OCI-LY7 (cell line): ENCODE results near the gene KCNK6. TPM values are rescaled to one million over a fixed set of nuclear protein-coding genes. Genes with fewer than 3 reads are reported as not detected.
A peak's percentile ranks its signal among the peaks of the same experiment; 100 is the strongest.

Source experiments
- BruUV-seq: library from RNA; stranded (reverse); fragments of 400-500 nt; replicated peaks from 2 replicates; lab custom pipeline; 2021; lab: Mats Ljungman, UMichigan
- CTCF ChIA-PET: fragments of 300-600 bp; sonication (Branson Sonifier 250); formaldehyde crosslinking; loops from one replicate; lab custom pipeline; 2022; ENCODE audit warnings: antibody characterized with exemption; ENCODE audit not compliant: unreplicated experiment; lab: Charles Lee
- POLR2A ChIA-PET: fragments of 300-600 bp; sonication (Branson Sonifier 250); formaldehyde crosslinking; loops from one replicate; lab custom pipeline; 2022; ENCODE audit warnings: antibody characterized with exemption; lab: Charles Lee
- DNase-seq: peaks from one replicate; pipeline ENCODE4 v3.0.0-alpha.2; 2015; ENCODE audit warnings: low spot score
- H2AFZ ChIP-seq: fragments of 200-600 bp; sonication (generic), shearing (Covaris generic); 2 replicates; pipeline ENCODE4 v1.6.1; 2014; ENCODE audit warnings: mild to moderate bottlenecking, antibody characterized with exemption, low read length, moderate library complexity
- H3K27ac ChIP-seq: fragments of 200-600 bp; sonication (generic); 2 replicates; pipeline ENCODE4 v1.5.1; 2014; ENCODE audit warnings: mixed run types, low read depth, mild to moderate bottlenecking, moderate library complexity, low read length, inconsistent platforms; ENCODE audit not compliant: poor library complexity, severe bottlenecking
- H3K36me3 ChIP-seq: fragments of 200-600 bp; sonication (generic); 2 replicates; pipeline ENCODE4 v1.6.1; 2014; ENCODE audit warnings: mild to moderate bottlenecking, antibody characterized with exemption, low read length, moderate library complexity, mixed read lengths; ENCODE audit not compliant: insufficient read depth
- H3K4me1 ChIP-seq: fragments of 200-600 bp; sonication (generic); 2 replicates; pipeline ENCODE4 v1.5.1; 2014; ENCODE audit warnings: mild to moderate bottlenecking, low read length; ENCODE audit not compliant: insufficient read depth, poor library complexity, severe bottlenecking
- H3K4me2 ChIP-seq: fragments of 200-600 bp; sonication (generic); 2 replicates; pipeline ENCODE4 v1.6.1; 2014; ENCODE audit warnings: mild to moderate bottlenecking, low read length
- H3K4me3 ChIP-seq: fragments of 200-600 bp; sonication (generic); 2 replicates; pipeline ENCODE4 v1.5.1; 2014; ENCODE audit warnings: mild to moderate bottlenecking, low read depth, low read length; ENCODE audit not compliant: poor library complexity, severe bottlenecking
- H3K79me2 ChIP-seq: fragments of 200-600 bp; sonication (generic); 2 replicates; pipeline ENCODE4 v1.6.1; 2016; ENCODE audit warnings: low read depth, mild to moderate bottlenecking, low read length, moderate library complexity, mixed read lengths; ENCODE audit not compliant: insufficient read depth
- H3K9me2 ChIP-seq: fragments of 200-600 bp; sonication (generic); 2 replicates; pipeline ENCODE4 v1.6.1; 2016; ENCODE audit warnings: mild to moderate bottlenecking, low read length, mixed read lengths; ENCODE audit not compliant: insufficient read depth
- H3K9me3 ChIP-seq: fragments of 200-600 bp; sonication (generic); 2 replicates; pipeline ENCODE4 v1.6.1; 2014; ENCODE audit warnings: mild to moderate bottlenecking, mixed run types, low read length, mixed read lengths
- H4K20me1 ChIP-seq: fragments of 200-600 bp; sonication (generic); 2 replicates; pipeline ENCODE4 v1.6.1; 2014; ENCODE audit warnings: mild to moderate bottlenecking, antibody characterized with exemption, low read length, moderate library complexity, mixed read lengths; ENCODE audit not compliant: insufficient read depth
- CTCF ChIP-seq: fragments of 200-600 bp; sonication (generic); conservative IDR thresholded peaks from 2 replicates; pipeline ENCODE4 v1.5.1; 2014; ENCODE audit warnings: mild to moderate bottlenecking, antibody characterized with exemption, low read length, moderate library complexity, mixed read lengths
- EZH2phosphoT487 ChIP-seq: fragments of 200-600 bp; sonication (generic); IDR thresholded peaks from 2 replicates; pipeline ENCODE4 v1.6.1; 2018; ENCODE audit warnings: low read depth, borderline replicate concordance, mild to moderate bottlenecking, mixed run types, antibody characterized with exemption, low read length, moderate library complexity, mixed read lengths
- intact Hi-C: fragments of 100-400 bp; cut with micrococcal nuclease; formaldehyde crosslinking; loops from one replicate; pipeline ENCODE4 v1.10.0; 2022; ENCODE audit not compliant: unreplicated experiment
- total RNA-seq, 2 experiments: library from RNA; depleted of rRNA in 1 of 2; stranded (reverse); fragments of >200 nt in 1 of 2; shearing (Covaris generic) in 1 of 2; gene quantifications; 2 replicates each; pipeline ENCODE4 v1.2.3, GENCODE V29; 2014 to 2022

Gene KCNK6
- total RNA-seq, 2 experiments from 2014 or later: 1.7 to 6.9 TPM

- Histone ChIP-seq H4K20me1 (peaks cover 4% of the 10 kb centered on the region; the same call in 1 of the 2 replicates), H3K27ac (peak overlapping the region; percentile 54), H3K4me3 (peak overlapping the region; percentile 67), H3K4me1 (peaks cover 21% of the 10 kb centered on the region), H3K79me2 (peaks cover 32% of the 10 kb centered on the region), H3K9me3 (no peaks in the 10 kb centered on the region), H3K9me2 (no peaks in the 10 kb centered on the region), H3K4me2 (peak overlapping the region; percentile 95), H3K36me3 (peaks cover 26% of the 10 kb centered on the region), H2AFZ (peak overlapping the region; percentile 93; the same call in 1 of the 2 replicates)
- TF ChIP-seq CTCF: no peak
- TF ChIP-seq EZH2phosphoT487: no peak
- CTCF ChIA-PET: interaction anchor here (0.7 to 1.1 kb wide), 4 partner anchors 14 to 130 kb away, joined by 3 to 11 read pairs (median 4); partner anchors contain the start of genes CATSPERG and GGN
- DNase-seq: no peak
- intact Hi-C loops: loop anchor here (1.0 to 2.0 kb wide), 4 partner anchors 15 to 58 kb away; partner anchors contain the start of genes FAM98C, GGN and SPRED3
- POLR2A ChIA-PET: interaction anchor here (0.7 to 2.1 kb wide), 16 partner anchors 12 to 475 kb away, joined by 3 to 12 read pairs (median 5); partner anchors contain the start of genes CATSPERG, FAM98C, GGN and WDR87
- TSS peak; percentile 99 for BruUV-seq
These were observed 54.3 kb downstream of the KCNK6 start for GRCh38 chr19:38373907-38374331.

DNA sequence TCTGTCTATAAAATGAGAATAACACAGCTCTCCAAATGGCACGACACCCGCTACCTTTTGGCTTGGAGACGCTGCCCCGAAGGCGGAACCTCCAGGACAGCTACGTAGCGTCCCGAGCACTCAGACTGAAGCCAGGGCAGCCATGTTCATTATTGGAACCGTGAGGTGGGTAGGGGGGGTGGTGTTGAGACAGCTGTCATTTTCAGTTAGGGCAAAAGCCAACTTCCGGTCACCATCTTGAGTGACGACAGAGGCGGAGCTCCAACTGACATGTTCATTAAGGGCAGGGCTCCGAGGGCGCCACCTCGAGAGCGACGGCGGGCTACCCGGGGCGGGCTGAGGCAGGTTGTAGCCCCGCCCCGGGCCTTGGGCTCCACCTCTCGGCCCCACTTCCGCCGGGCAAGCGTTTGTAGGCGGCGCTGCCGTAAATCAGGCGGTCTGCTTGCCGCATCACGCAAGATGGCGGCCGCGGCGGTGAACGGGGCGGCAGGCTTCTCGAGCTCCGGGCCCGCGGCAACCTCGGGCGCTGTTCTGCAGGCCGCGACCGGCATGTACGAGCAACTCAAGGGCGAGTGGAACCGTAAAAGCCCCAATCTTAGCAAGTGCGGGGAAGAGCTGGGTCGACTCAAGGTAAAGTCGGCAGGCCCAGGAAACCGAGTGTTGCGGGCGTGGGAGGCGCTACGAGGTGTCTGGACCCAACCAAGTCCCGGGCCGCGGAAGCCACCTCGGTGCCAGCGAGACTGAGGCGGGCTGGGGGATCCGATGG is 54.9 kb downstream of the KCNK6 start, which contains the start of gene PSMD8:
PSMD8 (plus strand) TSS at position 240 of the 766 bp plus-strand sequence; CDS start at position 271, 31 bp downstream.
- peak; percentile 100 for DNase-seq
- Histone ChIP-seq H3K4me2 (peak within 1 kb of the TSS; percentile 95), H2AFZ (peak within 1 kb of the TSS; percentile 93; the same call in 1 of the 2 replicates), H3K36me3 (peaks cover 32% of the 10 kb centered on the region), H3K9me2 (no peaks in the 10 kb centered on the region), H3K27ac (peak within 1 kb of the TSS; percentile 54), H3K9me3 (no peaks in the 10 kb centered on the region), H4K20me1 (peaks cover 4% of the 10 kb centered on the region; the same call in 1 of the 2 replicates), H3K4me3 (peak within 1 kb of the TSS; percentile 84), H3K79me2 (peaks cover 32% of the 10 kb centered on the region), H3K4me1 (peaks cover 21% of the 10 kb centered on the region)
- ChIA-PET POLR2A (interaction anchor here (0.7 to 2.1 kb wide), 17 partner anchors 12 to 475 kb away, joined by 3 to 12 read pairs (median 5); partner anchors contain the start of genes CATSPERG, FAM98C, GGN and WDR87), CTCF (interaction anchor here (0.7 to 1.1 kb wide), 5 partner anchors 13 to 131 kb away, joined by 3 to 11 read pairs (median 4); partner anchors contain the start of genes CATSPERG, FAM98C and GGN)
- intact Hi-C loops: loop anchor here (1.0 to 2.0 kb wide), 4 partner anchors 14 to 58 kb away; partner anchors contain the start of genes FAM98C, GGN and SPRED3
- TF ChIP-seq CTCF: peak; percentile 56
- TF ChIP-seq EZH2phosphoT487: no peak
- no TSS peak for BruUV-seq
